Breast epithelium (tissue), 4 donors: ENCODE data around the gene PRDM1. TPM values are rescaled to one million over a fixed set of nuclear protein-coding genes. Genes with fewer than 3 reads are reported as not detected.

ENCODE experiments used
- DNase-seq, 2 donors: peaks; one replicate each; pipeline ENCODE4 v3.0.0-alpha.2; 2019; ENCODE audit warnings: low spot score in 2 of 2
- H3K27ac ChIP-seq, 2 donors: fragments of 200-600 bp; sonication (generic) in 1 of 2; one replicate each; pipeline ENCODE4 v1.5.1; 2016 to 2019; ENCODE audit warnings: mild to moderate bottlenecking in 1 of 2
- H3K27me3 ChIP-seq, 2 donors: fragments of 200-600 bp; sonication (generic) in 1 of 2; one replicate each; pipeline versions ENCODE4 v1.5.1 to v1.6.0; 2017 to 2019; ENCODE audit warnings: control low read depth in 1 of 2, mild to moderate bottlenecking in 1 of 2
- H3K36me3 ChIP-seq: fragments of 200-600 bp; one replicate; pipeline ENCODE4 v1.5.1; 2019
- H3K4me1 ChIP-seq, 2 donors: fragments of 200-600 bp; sonication (generic); one replicate each; pipeline ENCODE4 v1.5.1; 2016 to 2019; ENCODE audit warnings: control low read depth in 1 of 2
- H3K4me3 ChIP-seq, 3 donors: fragments of 200-600 bp; sonication (generic); 1 replicate in 2 of 3; 2 replicates in 1 of 3; pipeline ENCODE4 v1.5.1; 2016 to 2019; ENCODE audit warnings: mild to moderate bottlenecking in 3 of 3, moderate library complexity in 2 of 3
- H3K9me3 ChIP-seq, 2 donors: fragments of 200-600 bp; sonication (generic) in 1 of 2; one replicate each; pipeline ENCODE4 v1.5.1; 2016 to 2019; ENCODE audit warnings: control low read depth in 1 of 2
- CTCF ChIP-seq, 3 donors: fragments of 450-650 bp; IDR thresholded peaks; one replicate each; pipeline ENCODE4 v1.5.1; 2016 to 2017; ENCODE audit warnings: antibody characterized with exemption in 3 of 3, mild to moderate bottlenecking in 3 of 3, moderate library complexity in 3 of 3
- POLR2A ChIP-seq: fragments of 450-650 bp; IDR thresholded peaks from one replicate; pipeline ENCODE4 v1.6.1; 2016; ENCODE audit warnings: antibody characterized with exemption, mild to moderate bottlenecking, moderate library complexity
- POLR2AphosphoS5 ChIP-seq, 3 donors: sonication (generic); formaldehyde crosslinking; IDR thresholded peaks; one replicate each; pipeline ENCODE4 v1.6.1; 2017; ENCODE audit warnings: antibody characterized with exemption in 3 of 3
- intact Hi-C: fragments of 100-400 bp; cut with DNase I; formaldehyde crosslinking; loops from one replicate; pipeline ENCODE4 v1.15.1; 2023; ENCODE audit warnings: low total_unique reads
- total RNA-seq, 3 donors: library from RNA; depleted of rRNA; stranded (reverse); fragments of >200 nt; gene quantifications; one replicate each; pipeline ENCODE4 v1.1.0, GENCODE V29; 2016

PRDM1 gene
- total RNA-seq, 3 donors from 2014 or later, result 6.9 to 16.0 (median 13.1) TPM

- no peak overlapping the region for H3K4me3 ChIP-seq
- no peaks in the 10 kb centered on the region for H3K4me1 ChIP-seq
- H3K9me3 ChIP-seq, result no peaks in the 10 kb centered on the region
- no peak for TF ChIP-seq CTCF (IDR thresholded peaks at IDR 0.05)
- no peak for TF ChIP-seq POLR2A
- no peak for TF ChIP-seq POLR2AphosphoS5 (IDR thresholded peaks at IDR 0.05)
- intact Hi-C loops, result no loop called here
- no peaks in the 10 kb centered on the region for H3K36me3 ChIP-seq
- DNase-seq, result no peak
- no peak overlapping the region for H3K27ac ChIP-seq
- no peaks in the 10 kb centered on the region for H3K27me3 ChIP-seq
These were observed 32.5 kb upstream of the PRDM1 start for GRCh38 chr6:106053484-106054205.

- Histone ChIP-seq H3K27ac (no peak overlapping the region), H3K27me3 (no peaks in the 10 kb centered on the region), H3K4me1 (no peaks in the 10 kb centered on the region), H3K9me3 (no peaks in the 10 kb centered on the region), H3K4me3 (no peak overlapping the region), H3K36me3 (no peaks in the 10 kb centered on the region)
- no peak for TF ChIP-seq POLR2AphosphoS5 (IDR thresholded peaks at IDR 0.05)
- no peak for DNase-seq
- intact Hi-C loops, result no loop called here
These were observed 30.6 kb upstream of the PRDM1 start for GRCh38 chr6:106055489-106055888.

GRCh38 chr6:106056060-106056745, 29.9 kb upstream of the PRDM1 start:
- Histone ChIP-seq H3K27ac (no peak overlapping the region), H3K27me3 (no peaks in the 10 kb centered on the region), H3K4me3 (no peak overlapping the region), H3K36me3 (no peaks in the 10 kb centered on the region), H3K9me3 (no peaks in the 10 kb centered on the region), H3K4me1 (no peaks in the 10 kb centered on the region)
- TF ChIP-seq POLR2AphosphoS5 (IDR thresholded peaks at IDR 0.05) (no peak), POLR2A (no peak), CTCF (IDR thresholded peaks at IDR 0.05) (no peak)
- intact Hi-C loops, result no loop called here
- DNase-seq, result no peak

- Histone ChIP-seq H3K27ac (no peak overlapping the region), H3K27me3 (no peaks in the 10 kb centered on the region), H3K36me3 (no peaks in the 10 kb centered on the region), H3K4me3 (no peak overlapping the region), H3K4me1 (no peaks in the 10 kb centered on the region), H3K9me3 (no peaks in the 10 kb centered on the region)
- TF ChIP-seq POLR2AphosphoS5 (IDR thresholded peaks at IDR 0.05) (no peak), POLR2A (no peak), CTCF (IDR thresholded peaks at IDR 0.05) (no peak)
- no peak for DNase-seq
- intact Hi-C loops, result no loop called here
These were observed 29.3 kb upstream of the PRDM1 start for GRCh38 chr6:106056746-106057390.

- no peak overlapping the region for H3K27ac ChIP-seq
- no peaks in the 10 kb centered on the region for H3K4me1 ChIP-seq
- H3K4me3 ChIP-seq, result no peak overlapping the region
- no peaks in the 10 kb centered on the region for H3K27me3 ChIP-seq
- H3K9me3 ChIP-seq, result no peaks in the 10 kb centered on the region
- intact Hi-C loops, result no loop called here
- TF ChIP-seq CTCF (IDR thresholded peaks at IDR 0.05) (no peak), POLR2A (no peak), POLR2AphosphoS5 (IDR thresholded peaks at IDR 0.05) (no peak)
- no peak for DNase-seq
- no peaks in the 10 kb centered on the region for H3K36me3 ChIP-seq
These were observed 26.8 kb upstream of the PRDM1 start for GRCh38 chr6:106059331-106059730.
